ENCODE data around the gene SYCN. TPM values are rescaled to one million over a fixed set of nuclear protein-coding genes. Genes with fewer than 3 reads are reported as not detected.

SYCN gene
- total RNA-seq, 6 experiments from 2014 or later, result not detected

- TF ChIP-seq CTCF (IDR thresholded peaks at IDR 0.05), result no peak
- peaks cover 7% of the 10 kb centered on the region for H3K4me1 Mint-ChIP-seq (ENCODE audit: low read depth)
- no peaks in the 10 kb centered on the region for H3K36me3 Mint-ChIP-seq (ENCODE audit: low read depth)
- no peak for DNase-seq
- peaks cover 51% of the 10 kb centered on the region for H3K27me3 Mint-ChIP-seq (ENCODE audit: insufficient read depth)
- no peak overlapping the region for H3K27ac Mint-ChIP-seq
- H3K4me3 Mint-ChIP-seq, result no peak overlapping the region
- H3K9me3 Mint-ChIP-seq, result no peaks in the 10 kb centered on the region
Observed at GRCh38 chr19:39200066-39200802, 3.8 kb downstream of the SYCN start.

GRCh38 chr19:39199025-39199424 lies 5.0 kb downstream of the SYCN start:
- H3K27me3 Mint-ChIP-seq (ENCODE audit: insufficient read depth), result peaks cover 52% of the 10 kb centered on the region

DNA sequence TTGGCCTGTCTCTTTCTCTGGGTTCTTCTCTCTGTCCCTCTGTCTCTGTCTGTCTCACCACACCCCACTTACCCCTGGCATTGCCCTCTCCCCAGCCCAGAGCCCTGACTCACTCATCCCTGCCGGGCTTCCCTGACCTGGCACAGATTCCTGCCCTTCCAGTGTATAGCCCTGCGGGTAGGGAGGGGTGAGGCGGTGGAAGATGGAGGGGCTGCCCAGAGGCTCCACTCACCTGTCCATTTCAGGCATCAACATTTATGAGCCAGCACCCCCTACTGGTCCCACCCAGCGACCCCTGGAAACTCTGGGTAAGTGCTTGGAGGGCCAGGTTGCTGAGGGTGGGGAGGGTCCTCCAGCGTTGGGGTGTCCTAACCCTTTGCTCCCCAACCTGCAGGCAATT lies 6.3 kb downstream of the SYCN start:
- peaks cover 7% of the 10 kb centered on the region for H3K4me1 Mint-ChIP-seq (ENCODE audit: low read depth)
- H3K9me3 Mint-ChIP-seq, result no peaks in the 10 kb centered on the region
- TF ChIP-seq CTCF (IDR thresholded peaks at IDR 0.05), result peak; percentile 16; the same call in 1 of the 2 replicates
- H3K27ac Mint-ChIP-seq, result no peak overlapping the region
- no peaks in the 10 kb centered on the region for H3K36me3 Mint-ChIP-seq (ENCODE audit: low read depth)
- DNase-seq, result no peak
- H3K4me3 Mint-ChIP-seq, result no peak overlapping the region
- H3K27me3 Mint-ChIP-seq (ENCODE audit: insufficient read depth), result peaks cover 41% of the 10 kb centered on the region

More at GRCh38 chr19:39199025-39199424, 5.0 kb downstream of the SYCN start:
- DNase-seq, result peak; percentile 29
- no peaks in the 10 kb centered on the region for H3K9me3 Mint-ChIP-seq
- H3K4me1 Mint-ChIP-seq (ENCODE audit: low read depth), result peaks cover 7% of the 10 kb centered on the region
- no peak overlapping the region for H3K27ac Mint-ChIP-seq
- TF ChIP-seq CTCF (IDR thresholded peaks at IDR 0.05), result no peak
- H3K36me3 Mint-ChIP-seq (ENCODE audit: low read depth), result no peaks in the 10 kb centered on the region
- no peak overlapping the region for H3K4me3 Mint-ChIP-seq

DNA sequence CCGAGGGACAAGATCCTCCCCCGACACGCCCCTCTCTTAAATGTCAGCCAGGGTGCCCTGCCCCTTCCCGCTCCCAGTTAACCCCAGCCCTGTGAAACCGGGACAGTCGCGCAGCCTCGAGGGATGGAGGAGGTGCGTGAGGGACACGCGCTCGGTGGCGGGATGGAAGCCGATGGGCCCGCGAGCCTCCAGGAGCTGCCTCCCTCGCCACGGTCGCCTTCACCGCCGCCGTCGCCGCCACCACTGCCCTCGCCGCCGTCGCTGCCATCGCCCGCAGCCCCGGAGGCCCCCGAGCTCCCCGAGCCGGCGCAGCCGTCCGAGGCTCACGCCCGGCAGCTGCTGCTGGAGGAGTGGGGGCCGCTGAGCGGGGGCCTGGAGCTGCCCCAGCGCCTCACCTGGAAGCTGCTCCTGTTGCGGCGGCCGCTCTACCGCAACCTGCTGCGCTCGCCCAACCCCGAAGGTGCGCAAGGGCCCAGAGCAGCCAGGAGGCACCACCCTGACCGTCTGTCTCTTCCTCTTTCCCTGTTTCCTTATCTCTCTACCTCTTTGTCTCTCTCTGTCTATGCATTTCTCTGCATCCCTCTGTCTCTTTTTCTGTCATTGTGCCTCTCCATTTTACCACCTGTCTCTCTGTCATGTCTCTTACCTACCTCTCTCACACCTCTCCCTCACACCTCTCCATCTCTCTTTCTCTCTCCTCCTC lies 7.1 kb downstream of the SYCN start, which contains the start of gene NCCRP1:
NCCRP1 (plus strand) TSS at position 105 of the 703 bp plus-strand sequence; CDS start at position 124, 19 bp downstream.
- TF ChIP-seq CTCF (IDR thresholded peaks at IDR 0.05), result no peak
- Mint-ChIP-seq H3K27ac (no peak within 1 kb of the TSS), H3K4me3 (no peak within 1 kb of the TSS), H3K36me3 (ENCODE audit: low read depth) (no peaks in the 10 kb centered on the region), H3K4me1 (ENCODE audit: low read depth) (peaks cover 7% of the 10 kb centered on the region), H3K9me3 (no peaks in the 10 kb centered on the region), H3K27me3 (ENCODE audit: insufficient read depth) (peaks cover 33% of the 10 kb centered on the region)
- no peak for DNase-seq

GRCh38 chr19:39196320-39196719 lies 7.7 kb downstream of the SYCN start:
- Mint-ChIP-seq H3K4me3 (no peak overlapping the region), H3K36me3 (ENCODE audit: low read depth) (no peaks in the 10 kb centered on the region), H3K27me3 (ENCODE audit: insufficient read depth) (peaks cover 30% of the 10 kb centered on the region), H3K27ac (no peak overlapping the region), H3K4me1 (ENCODE audit: low read depth) (peaks cover 7% of the 10 kb centered on the region), H3K9me3 (no peaks in the 10 kb centered on the region)
- TF ChIP-seq CTCF (IDR thresholded peaks at IDR 0.05), result no peak
- no peak for DNase-seq

Data from HFFc6 (cell line).